K562 (cell line): ENCODE data around the gene DSC2. TPM values are rescaled to one million over a fixed set of nuclear protein-coding genes. Genes with fewer than 3 reads are reported as not detected.
A peak's percentile ranks its signal among the peaks of the same experiment; 100 is the strongest.

Experiments used
- ARID1B ChIP-seq: fragments of 450-650 bp; IDR thresholded peaks from 2 replicates; pipeline ENCODE4 v1.6.1; 2016; ENCODE audit warnings: antibody characterized with exemption, mild to moderate bottlenecking, inconsistent platforms
- CBFA2T2 ChIP-seq: fragments of 450-650 bp; conservative IDR thresholded peaks from 2 replicates; pipeline ENCODE4 v1.6.1; 2017; ENCODE audit warnings: mild to moderate bottlenecking
- EP300 ChIP-seq: IDR thresholded peaks from 2 replicates; pipeline ENCODE4 v1.6.1; 2012; ENCODE audit warnings: low read length, improper control_type of control experiment
- JUND ChIP-seq, 2 experiments: IDR thresholded peaks; 2 replicates in 1 of 2; 3 replicates in 1 of 2; pipeline ENCODE4 v1.6.1; 2011; ENCODE audit warnings: borderline replicate concordance in 2 of 2, low read depth in 2 of 2, low read length in 2 of 2, improper control_type of control experiment in 1 of 2, missing biosample characterization in 1 of 2, missing genetic modification characterization in 1 of 2, missing genetic modification reagents in 1 of 2
- PHF21A ChIP-seq: fragments of 450-650 bp; IDR thresholded peaks from 2 replicates; pipeline ENCODE4 v1.6.1; 2017; ENCODE audit warnings: low read depth, borderline replicate concordance
- SAFB ChIP-seq: fragments of 200-400 bp; formaldehyde crosslinking; IDR thresholded peaks from 2 replicates; pipeline ENCODE4 v1.6.1; 2017; ENCODE audit warnings: low read depth, low read length, borderline replicate concordance
- SMARCA4 ChIP-seq: fragments of 450-650 bp; IDR thresholded peaks from 2 replicates; pipeline ENCODE4 v1.6.1; 2016
- SMARCE1 ChIP-seq: fragments of 450-650 bp; IDR thresholded peaks from 2 replicates; pipeline ENCODE4 v1.7.1; 2016; ENCODE audit warnings: mild to moderate bottlenecking
- TEAD4 ChIP-seq, 2 experiments: sonication (generic) in 1 of 2; formaldehyde crosslinking in 1 of 2; IDR thresholded peaks; 2 replicates each; pipeline versions ENCODE4 v1.6.1 to v1.8.0; 2012 to 2022; ENCODE audit warnings: borderline replicate concordance in 1 of 2, inconsistent platforms in 1 of 2, low read length in 1 of 2, mild to moderate bottlenecking in 1 of 2, missing genetic modification reagents in 1 of 2
- ZEB2 ChIP-seq: fragments of 450-650 bp; IDR thresholded peaks from 2 replicates; pipeline ENCODE4 v1.6.1; 2016
- polyA plus RNA-seq, 8 experiments: library from polyadenylated mRNA; depleted of rRNA in 4 of 8; stranded (reverse) in 5 of 8; unstranded in 3 of 8; fragments of >200 nt; fragmentation: Nextera tagmentation in 2 of 8; fragmentation: Illumina TruSeq in 1 of 8; extraction: Ambion mirVana in 2 of 8; extraction: Trizol in 1 of 8; gene quantifications; 2 replicates each; pipeline versions ENCODE4 v1.2.1 to v1.2.3, GENCODE V29; 2011 to 2014; ENCODE audit warnings: inconsistent platforms in 1 of 8, missing spikeins in 1 of 8
- total RNA-seq, 7 experiments: library from RNA; depleted of rRNA in 6 of 7; stranded (reverse); fragments of >200 nt in 6 of 7; fragmentation: Illumina TruSeq in 2 of 7; extraction: Trizol in 2 of 7; gene quantifications; 2 replicates each; pipeline versions ENCODE4 v1.2.1 to v1.2.3, GENCODE V29; 2011 to 2021; ENCODE audit warnings: low replicate concordance in 1 of 7
- TF ChIP-seq, protein P1 (sequence below): sonication (generic); formaldehyde crosslinking; IDR thresholded peaks from 2 replicates; pipeline ENCODE4 v1.8.0; 2023; ENCODE audit warnings: mild to moderate bottlenecking, missing genetic modification reagents

Gene DSC2
- total and polyA plus RNA-seq, 9 of the 15 experiments (the other 6 are each of a cell fraction or from before 2014, with no cell fraction given): 3.8 to 15.3 (median 6.4) TPM

DNA sequence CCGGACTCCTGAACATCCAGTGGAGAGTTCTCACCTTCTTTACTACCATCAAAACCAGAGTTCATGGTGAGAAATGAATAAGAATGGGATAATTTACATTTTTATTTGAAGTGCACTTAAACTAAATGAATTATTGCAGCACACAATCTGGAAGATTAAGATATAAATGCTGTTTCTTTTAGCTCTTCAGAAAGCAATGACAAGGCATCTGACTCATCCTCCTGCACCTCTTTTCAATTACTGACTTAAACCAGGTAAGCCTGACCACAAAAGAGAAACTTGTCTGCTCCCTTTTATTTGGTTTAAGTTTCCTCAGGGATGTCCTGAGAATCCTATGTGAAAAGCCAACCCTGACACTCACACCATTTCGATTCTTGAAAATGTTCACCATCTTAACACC is 720 bp upstream of the DSC2 start (continued):
- TF ChIP-seq, protein P1, sequence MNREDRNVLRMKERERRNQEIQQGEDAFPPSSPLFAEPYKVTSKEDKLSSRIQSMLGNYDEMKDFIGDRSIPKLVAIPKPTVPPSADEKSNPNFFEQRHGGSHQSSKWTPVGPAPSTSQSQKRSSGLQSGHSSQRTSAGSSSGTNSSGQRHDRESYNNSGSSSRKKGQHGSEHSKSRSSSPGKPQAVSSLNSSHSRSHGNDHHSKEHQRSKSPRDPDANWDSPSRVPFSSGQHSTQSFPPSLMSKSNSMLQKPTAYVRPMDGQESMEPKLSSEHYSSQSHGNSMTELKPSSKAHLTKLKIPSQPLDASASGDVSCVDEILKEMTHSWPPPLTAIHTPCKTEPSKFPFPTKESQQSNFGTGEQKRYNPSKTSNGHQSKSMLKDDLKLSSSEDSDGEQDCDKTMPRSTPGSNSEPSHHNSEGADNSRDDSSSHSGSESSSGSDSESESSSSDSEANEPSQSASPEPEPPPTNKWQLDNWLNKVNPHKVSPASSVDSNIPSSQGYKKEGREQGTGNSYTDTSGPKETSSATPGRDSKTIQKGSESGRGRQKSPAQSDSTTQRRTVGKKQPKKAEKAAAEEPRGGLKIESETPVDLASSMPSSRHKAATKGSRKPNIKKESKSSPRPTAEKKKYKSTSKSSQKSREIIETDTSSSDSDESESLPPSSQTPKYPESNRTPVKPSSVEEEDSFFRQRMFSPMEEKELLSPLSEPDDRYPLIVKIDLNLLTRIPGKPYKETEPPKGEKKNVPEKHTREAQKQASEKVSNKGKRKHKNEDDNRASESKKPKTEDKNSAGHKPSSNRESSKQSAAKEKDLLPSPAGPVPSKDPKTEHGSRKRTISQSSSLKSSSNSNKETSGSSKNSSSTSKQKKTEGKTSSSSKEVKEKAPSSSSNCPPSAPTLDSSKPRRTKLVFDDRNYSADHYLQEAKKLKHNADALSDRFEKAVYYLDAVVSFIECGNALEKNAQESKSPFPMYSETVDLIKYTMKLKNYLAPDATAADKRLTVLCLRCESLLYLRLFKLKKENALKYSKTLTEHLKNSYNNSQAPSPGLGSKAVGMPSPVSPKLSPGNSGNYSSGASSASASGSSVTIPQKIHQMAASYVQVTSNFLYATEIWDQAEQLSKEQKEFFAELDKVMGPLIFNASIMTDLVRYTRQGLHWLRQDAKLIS (CRISPR knock-in tag): no peak
- TF ChIP-seq SMARCA4 (peak; percentile 19; the same call in 1 of the 2 replicates), ARID1B (peak; percentile 59; the same call in 1 of the 2 replicates), SMARCE1 (0 out of 2 replicates have a peak, but pooled peaks have one; percentile 12), EP300 (peak; percentile 6; the same call in 1 of the 2 replicates), TEAD4 (IDR thresholded peaks at IDR 0.05; ENCODE audit: low read length) (peak; percentile 31; the same call in 1 of the 2 replicates), TEAD4 (CRISPR knock-in tag; IDR thresholded peaks at IDR 0.05; ENCODE audit: borderline replicate concordance) (no peak), ZEB2 (0 out of 2 replicates have a peak, but pooled peaks have one; percentile 26), PHF21A (no peak), CBFA2T2 (0 out of 2 replicates have a peak, but pooled peaks have one; percentile 15), JUND (IDR thresholded peaks at IDR 0.05; ENCODE audit: borderline replicate concordance, low read depth, low read length) (peak; percentile 49; the same call in 1 of the 2 replicates), JUND (tag; IDR thresholded peaks at IDR 0.05; ENCODE audit: borderline replicate concordance, low read depth, low read length) (no peak; the same call in 2 of the 3 replicates), SAFB (no peak)
